Measurements from ENCODE around the gene ADGRV1. TPM values are rescaled to one million over a fixed set of nuclear protein-coding genes. Genes with fewer than 3 reads are reported as not detected.
"Not testable (repeated sequence)": the region's sequence is repeated elsewhere in the genome, so short reads cannot be mapped to it uniquely, and the experiment has no call there.

Gene ADGRV1
- total and polyA plus RNA-seq, 2 donors = 2.2 to 5.1 TPM

DNA sequence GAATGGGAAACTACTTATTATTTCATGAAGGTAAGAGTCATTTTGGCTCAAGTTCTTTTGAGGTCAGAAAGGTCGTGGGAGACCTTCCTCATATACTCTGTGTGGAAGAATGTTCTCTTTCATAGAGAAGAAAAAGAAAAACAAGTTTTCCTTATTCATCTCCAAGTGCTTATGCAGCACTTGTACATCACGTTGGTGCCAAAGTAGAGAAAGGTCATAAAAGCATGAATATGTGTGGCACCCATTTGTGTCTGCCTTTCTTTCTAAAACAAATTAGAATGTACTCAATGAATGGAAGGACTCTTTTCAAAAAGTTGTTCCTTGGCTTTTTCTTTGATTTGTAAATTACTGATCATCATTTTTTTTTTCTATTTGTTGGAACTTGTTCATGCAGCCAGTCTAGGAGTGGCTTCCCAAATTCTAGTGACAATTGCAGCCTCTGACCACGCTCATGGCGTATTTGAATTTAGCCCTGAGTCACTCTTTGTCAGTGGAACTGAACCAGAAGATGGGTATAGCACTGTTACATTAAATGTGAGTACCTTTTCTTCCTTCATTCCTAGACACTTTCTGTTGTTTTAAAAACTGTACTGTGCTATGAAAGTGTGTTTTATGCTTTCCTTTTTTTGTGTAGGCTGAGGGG lies 122.4 kb downstream of the ADGRV1 start:
- no peaks in the 10 kb centered on the region for H3K27me3 ChIP-seq (ENCODE audit: control insufficient read depth in 2 of 2, insufficient read depth in 1 of 2, low read length in 1 of 2)
- DNase-seq (ENCODE audit: low read depth in 6 of 9, low spot score in 9 of 9) = no peak
- no peaks in the 10 kb centered on the region for H3K4me1 ChIP-seq (ENCODE audit: control insufficient read depth in 2 of 2, insufficient read depth in 2 of 2, low read length in 2 of 2)
- H3K4me3 ChIP-seq (ENCODE audit: low read length in 2 of 2) = no peak overlapping the region
- WGBS = 88% methylated on average over 4 of the region's 4 CpGs
- H3K36me3 ChIP-seq (ENCODE audit: control insufficient read depth in 2 of 2, insufficient read depth in 2 of 2, low read length in 1 of 2) = no peaks in the 10 kb centered on the region
- H3K9me3 ChIP-seq (ENCODE audit: control insufficient read depth in 2 of 2, insufficient read depth in 1 of 2, low read length in 1 of 2) = no peaks in the 10 kb centered on the region
- no peak overlapping the region for H3K27ac ChIP-seq (ENCODE audit: low read depth in 1 of 2, low read length in 1 of 2)

DNA sequence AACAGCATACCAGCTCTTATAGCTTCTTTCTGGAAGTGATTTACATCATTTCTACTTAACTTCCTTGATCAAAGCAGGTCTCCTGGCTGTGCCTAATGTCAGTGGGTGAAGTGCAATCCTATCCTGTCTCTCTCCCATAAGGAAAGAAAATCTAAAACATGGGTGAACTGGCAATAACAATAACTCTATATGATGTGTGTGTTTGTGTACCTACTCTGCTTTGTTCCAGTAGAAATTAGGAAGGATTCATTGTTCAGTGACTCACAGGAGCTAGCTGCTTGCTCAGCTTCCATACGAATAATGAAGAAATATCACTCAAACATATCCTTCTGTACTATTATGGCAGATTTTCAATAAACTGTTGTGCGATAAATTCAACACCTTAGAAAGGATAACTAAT lies 123.7 kb downstream of the ADGRV1 start:
- H3K27ac ChIP-seq (ENCODE audit: low read depth in 1 of 2, low read length in 1 of 2) = no peak overlapping the region
- no peaks in the 10 kb centered on the region for H3K9me3 ChIP-seq (ENCODE audit: control insufficient read depth in 2 of 2, insufficient read depth in 1 of 2, low read length in 1 of 2)
- 95% methylated on average over 2 of the region's 2 CpGs for WGBS
- no peaks in the 10 kb centered on the region for H3K27me3 ChIP-seq (ENCODE audit: control insufficient read depth in 2 of 2, insufficient read depth in 1 of 2, low read length in 1 of 2)
- no peaks in the 10 kb centered on the region for H3K4me1 ChIP-seq (ENCODE audit: control insufficient read depth in 2 of 2, insufficient read depth in 2 of 2, low read length in 2 of 2)
- DNase-seq (ENCODE audit: low read depth in 6 of 9, low spot score in 9 of 9) = no peak
- no peak overlapping the region for H3K4me3 ChIP-seq (ENCODE audit: low read length in 2 of 2)
- H3K36me3 ChIP-seq (ENCODE audit: control insufficient read depth in 2 of 2, insufficient read depth in 2 of 2, low read length in 1 of 2) = no peaks in the 10 kb centered on the region

DNA sequence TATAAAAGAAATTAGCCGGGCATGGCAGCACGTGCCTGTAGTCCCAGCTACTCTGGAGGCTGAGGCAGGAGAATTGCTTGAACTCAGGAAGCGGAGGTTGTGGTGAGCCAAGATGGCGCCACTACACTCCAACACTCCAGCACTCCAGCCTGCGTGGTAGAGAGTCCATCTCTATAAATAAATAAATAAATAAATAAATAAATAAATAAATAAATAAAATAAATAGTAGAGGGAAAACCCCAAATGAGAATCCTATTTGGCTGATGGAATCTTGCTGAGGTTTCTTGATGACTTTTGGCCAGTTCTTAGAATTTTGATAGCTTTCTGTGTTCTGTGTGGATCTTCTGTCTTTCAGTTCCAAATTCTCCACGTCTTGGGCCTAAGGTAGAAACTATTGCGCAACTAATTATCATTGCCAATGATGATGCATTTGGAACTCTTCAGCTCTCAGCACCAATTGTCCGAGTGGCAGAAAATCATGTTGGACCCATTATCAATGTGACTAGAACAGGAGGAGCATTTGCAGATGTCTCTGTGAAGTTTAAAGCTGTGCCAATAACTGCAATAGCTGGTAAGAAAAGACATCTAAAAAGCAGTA lies 126.9 kb downstream of the ADGRV1 start:
- Histone ChIP-seq H3K36me3 (ENCODE audit: control insufficient read depth in 2 of 2, insufficient read depth in 2 of 2, low read length in 1 of 2) (no peaks in the 10 kb centered on the region), H3K27ac (ENCODE audit: low read depth in 1 of 2, low read length in 1 of 2) (no peak overlapping the region), H3K4me3 (ENCODE audit: low read length in 2 of 2) (no peak overlapping the region), H3K27me3 (ENCODE audit: control insufficient read depth in 2 of 2, insufficient read depth in 1 of 2, low read length in 1 of 2) (no peaks in the 10 kb centered on the region), H3K9me3 (ENCODE audit: control insufficient read depth in 2 of 2, insufficient read depth in 1 of 2, low read length in 1 of 2) (no peaks in the 10 kb centered on the region), H3K4me1 (ENCODE audit: control insufficient read depth in 2 of 2, insufficient read depth in 2 of 2, low read length in 2 of 2) (no peaks in the 10 kb centered on the region)
- DNase-seq (ENCODE audit: low read depth in 6 of 9, low spot score in 9 of 9) = no peak
- WGBS = 96% methylated on average over 8 of the region's 8 CpGs

DNA sequence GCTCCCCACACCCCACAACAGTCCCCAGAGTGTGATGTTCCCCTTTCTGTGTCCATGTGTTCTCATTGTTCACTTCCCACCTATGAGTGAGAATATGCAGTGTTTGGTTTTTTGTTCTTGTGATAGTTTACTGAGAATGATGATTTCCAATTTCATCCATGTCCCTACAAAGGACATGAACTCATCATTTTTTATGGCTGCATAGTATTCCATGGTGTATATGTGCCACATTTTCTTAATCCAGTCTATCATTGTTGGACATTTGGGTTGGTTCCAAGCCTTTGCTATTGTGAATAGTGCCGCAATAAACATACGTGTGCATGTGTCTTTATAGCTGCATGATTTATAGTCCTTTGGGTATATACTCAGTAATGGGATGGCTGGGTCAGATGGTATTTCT lies 127.8 kb downstream of the ADGRV1 start:
- not testable (repeated sequence) for H3K27me3 ChIP-seq (ENCODE audit: control insufficient read depth in 2 of 2, insufficient read depth in 1 of 2, low read length in 1 of 2); DNase-seq (ENCODE audit: low read depth in 6 of 9, low spot score in 9 of 9); H3K9me3 ChIP-seq (ENCODE audit: control insufficient read depth in 2 of 2, insufficient read depth in 1 of 2, low read length in 1 of 2); H3K36me3 ChIP-seq (ENCODE audit: control insufficient read depth in 2 of 2, insufficient read depth in 2 of 2, low read length in 1 of 2); H3K27ac ChIP-seq (ENCODE audit: low read depth in 1 of 2, low read length in 1 of 2); H3K4me3 ChIP-seq (ENCODE audit: low read length in 2 of 2); H3K4me1 ChIP-seq (ENCODE audit: control insufficient read depth in 2 of 2, insufficient read depth in 2 of 2, low read length in 2 of 2)
- 100% methylated on average over 2 of the region's 2 CpGs for WGBS

DNA sequence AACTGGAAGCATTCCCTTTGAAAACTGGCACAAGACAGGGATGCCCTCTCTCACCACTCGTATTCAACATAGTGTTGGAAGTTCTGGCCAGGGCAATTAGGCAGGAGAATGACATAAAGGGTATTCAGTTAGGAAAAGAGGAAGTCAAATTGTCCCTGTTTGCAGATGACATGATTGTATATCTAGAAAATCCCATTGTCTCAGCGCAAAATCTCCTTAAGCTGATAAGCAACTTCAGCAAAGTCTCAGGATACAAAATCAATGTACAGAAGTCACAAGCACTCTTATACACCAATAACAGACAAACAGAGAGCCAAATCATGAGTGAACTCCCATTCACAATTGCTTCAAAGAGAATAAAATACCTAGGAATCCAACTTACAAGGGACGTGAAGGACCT lies 128.9 kb downstream of the ADGRV1 start:
- not testable (repeated sequence) for H3K36me3 ChIP-seq (ENCODE audit: control insufficient read depth in 2 of 2, insufficient read depth in 2 of 2, low read length in 1 of 2); H3K9me3 ChIP-seq (ENCODE audit: control insufficient read depth in 2 of 2, insufficient read depth in 1 of 2, low read length in 1 of 2); H3K27ac ChIP-seq (ENCODE audit: low read depth in 1 of 2, low read length in 1 of 2); H3K4me1 ChIP-seq (ENCODE audit: control insufficient read depth in 2 of 2, insufficient read depth in 2 of 2, low read length in 2 of 2); DNase-seq (ENCODE audit: low read depth in 6 of 9, low spot score in 9 of 9); H3K27me3 ChIP-seq (ENCODE audit: control insufficient read depth in 2 of 2, insufficient read depth in 1 of 2, low read length in 1 of 2); H3K4me3 ChIP-seq (ENCODE audit: low read length in 2 of 2)
- 89% methylated on average over 2 of the region's 3 CpGs for WGBS

DNA sequence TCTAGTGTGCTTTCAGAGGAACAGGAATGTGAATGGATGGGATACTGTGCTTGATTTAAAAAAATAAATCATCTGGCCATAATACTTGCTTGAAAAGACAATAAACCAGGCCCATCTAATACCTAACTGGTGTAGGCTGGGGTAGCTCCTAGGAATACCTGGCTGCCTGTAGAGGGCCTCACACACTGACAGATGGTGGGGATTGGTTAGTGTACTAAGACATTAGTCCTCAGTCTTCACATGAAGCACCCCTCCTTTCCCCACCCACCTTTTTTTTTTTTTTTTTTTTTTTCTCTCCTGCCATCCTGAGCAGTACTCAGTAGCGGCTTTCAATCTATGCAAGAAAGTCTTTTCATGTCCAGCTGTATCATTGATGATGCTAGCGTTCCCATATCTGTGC lies 130.5 kb downstream of the ADGRV1 start:
- H3K4me3 ChIP-seq (ENCODE audit: low read length in 2 of 2) = no peak overlapping the region
- no peaks in the 10 kb centered on the region for H3K9me3 ChIP-seq (ENCODE audit: control insufficient read depth in 2 of 2, insufficient read depth in 1 of 2, low read length in 1 of 2)
- no peaks in the 10 kb centered on the region for H3K27me3 ChIP-seq (ENCODE audit: control insufficient read depth in 2 of 2, insufficient read depth in 1 of 2, low read length in 1 of 2)
- no peaks in the 10 kb centered on the region for H3K4me1 ChIP-seq (ENCODE audit: control insufficient read depth in 2 of 2, insufficient read depth in 2 of 2, low read length in 2 of 2)
- H3K27ac ChIP-seq (ENCODE audit: low read depth in 1 of 2, low read length in 1 of 2) = no peak overlapping the region
- no peak for DNase-seq (ENCODE audit: low read depth in 6 of 9, low spot score in 9 of 9)
- WGBS = 96% methylated on average over 2 of the region's 2 CpGs
- no peaks in the 10 kb centered on the region for H3K36me3 ChIP-seq (ENCODE audit: control insufficient read depth in 2 of 2, insufficient read depth in 2 of 2, low read length in 1 of 2)

DNA sequence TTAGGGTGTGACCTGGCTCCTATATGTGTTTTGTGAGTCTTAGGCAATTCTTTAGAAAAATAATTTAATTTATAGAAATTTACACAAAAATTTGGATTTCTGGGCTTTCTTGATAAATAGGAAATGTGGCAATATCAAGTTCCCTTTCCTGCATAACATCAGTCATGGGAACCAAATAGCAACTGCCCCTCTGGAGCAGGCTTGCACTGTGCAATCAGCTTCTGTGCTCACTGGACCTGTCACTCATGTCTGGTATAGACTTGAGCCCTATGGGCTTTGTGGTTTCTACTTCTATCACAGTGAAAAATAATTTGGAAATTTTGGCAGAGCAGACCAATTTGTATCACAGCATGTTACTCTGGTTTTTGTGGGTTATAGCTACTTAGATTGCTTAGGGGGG lies 131.7 kb downstream of the ADGRV1 start:
- no peaks in the 10 kb centered on the region for H3K4me1 ChIP-seq (ENCODE audit: control insufficient read depth in 2 of 2, insufficient read depth in 2 of 2, low read length in 2 of 2)
- H3K4me3 ChIP-seq (ENCODE audit: low read length in 2 of 2) = no peak overlapping the region
- no peaks in the 10 kb centered on the region for H3K27me3 ChIP-seq (ENCODE audit: control insufficient read depth in 2 of 2, insufficient read depth in 1 of 2, low read length in 1 of 2)
- no peaks in the 10 kb centered on the region for H3K36me3 ChIP-seq (ENCODE audit: control insufficient read depth in 2 of 2, insufficient read depth in 2 of 2, low read length in 1 of 2)
- no peak for DNase-seq (ENCODE audit: low read depth in 6 of 9, low spot score in 9 of 9)
- H3K9me3 ChIP-seq (ENCODE audit: control insufficient read depth in 2 of 2, insufficient read depth in 1 of 2, low read length in 1 of 2) = no peaks in the 10 kb centered on the region
- no peak overlapping the region for H3K27ac ChIP-seq (ENCODE audit: low read depth in 1 of 2, low read length in 1 of 2)

DNA sequence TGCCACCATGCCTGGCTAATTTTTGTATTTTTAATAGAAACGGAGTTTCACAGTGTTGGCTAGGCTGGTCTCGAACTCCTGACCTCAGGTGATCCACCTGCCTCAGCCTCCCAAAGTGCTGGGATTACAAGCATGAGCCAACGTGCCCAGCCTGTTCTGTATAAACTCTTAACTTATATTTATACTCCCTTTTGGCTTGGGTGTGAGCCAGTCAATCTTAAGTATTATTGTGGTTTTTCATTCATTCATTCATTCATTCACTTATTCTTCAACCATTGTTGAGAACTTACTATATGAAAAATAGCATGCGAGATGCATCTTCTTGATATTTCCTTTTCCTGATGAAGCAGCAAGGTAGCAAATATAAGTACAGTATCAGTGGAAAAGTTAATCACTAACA lies 132.9 kb downstream of the ADGRV1 start:
- no peak overlapping the region for H3K4me3 ChIP-seq (ENCODE audit: low read length in 2 of 2)
- DNase-seq (ENCODE audit: low read depth in 6 of 9, low spot score in 9 of 9) = no peak
- no peaks in the 10 kb centered on the region for H3K9me3 ChIP-seq (ENCODE audit: control insufficient read depth in 2 of 2, insufficient read depth in 1 of 2, low read length in 1 of 2)
- no peaks in the 10 kb centered on the region for H3K27me3 ChIP-seq (ENCODE audit: control insufficient read depth in 2 of 2, insufficient read depth in 1 of 2, low read length in 1 of 2)
- no peaks in the 10 kb centered on the region for H3K4me1 ChIP-seq (ENCODE audit: control insufficient read depth in 2 of 2, insufficient read depth in 2 of 2, low read length in 2 of 2)
- 97% methylated on average over 4 of the region's 4 CpGs for WGBS
- no peak overlapping the region for H3K27ac ChIP-seq (ENCODE audit: low read depth in 1 of 2, low read length in 1 of 2)
- no peaks in the 10 kb centered on the region for H3K36me3 ChIP-seq (ENCODE audit: control insufficient read depth in 2 of 2, insufficient read depth in 2 of 2, low read length in 1 of 2)

DNA sequence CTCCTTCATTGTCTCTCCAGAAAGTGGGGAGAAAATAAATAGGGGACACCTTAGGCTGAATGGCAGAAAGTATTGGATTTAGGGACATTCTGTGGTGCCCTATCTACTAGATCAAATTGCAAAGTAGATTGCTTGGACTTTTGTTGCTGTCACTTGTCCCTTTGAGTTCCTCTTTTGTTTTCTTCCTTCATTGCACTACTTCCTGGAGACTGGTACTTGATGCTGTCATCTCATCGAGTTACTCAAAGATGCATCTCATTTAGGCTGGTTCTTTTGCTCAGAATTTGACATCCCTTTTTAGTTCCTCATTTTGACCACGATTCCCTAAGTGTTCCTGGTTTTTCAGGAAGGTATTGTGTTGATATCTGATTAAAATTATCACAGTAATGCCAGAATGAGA lies 137.6 kb downstream of the ADGRV1 start:
- no peak overlapping the region for H3K4me3 ChIP-seq (ENCODE audit: low read length in 2 of 2)
- no peak overlapping the region for H3K27ac ChIP-seq (ENCODE audit: low read depth in 1 of 2, low read length in 1 of 2)
- 7% methylated on average over 2 of the region's 2 CpGs for WGBS
- no peaks in the 10 kb centered on the region for H3K4me1 ChIP-seq (ENCODE audit: control insufficient read depth in 2 of 2, insufficient read depth in 2 of 2, low read length in 2 of 2)
- H3K36me3 ChIP-seq (ENCODE audit: control insufficient read depth in 2 of 2, insufficient read depth in 2 of 2, low read length in 1 of 2) = no peaks in the 10 kb centered on the region
- no peaks in the 10 kb centered on the region for H3K9me3 ChIP-seq (ENCODE audit: control insufficient read depth in 2 of 2, insufficient read depth in 1 of 2, low read length in 1 of 2)
- no peak for DNase-seq (ENCODE audit: low read depth in 6 of 9, low spot score in 9 of 9)
- no peaks in the 10 kb centered on the region for H3K27me3 ChIP-seq (ENCODE audit: control insufficient read depth in 2 of 2, insufficient read depth in 1 of 2, low read length in 1 of 2)
